Gastrocnemius medialis (tissue), 4 donors: ENCODE data around the gene DTD1.

Experiments
- CTCF ChIP-seq, 5 experiments: fragments of 450-650 bp in 3 of 5; fragments of 200-600 bp in 2 of 5; sonication (generic) in 2 of 5; IDR thresholded peaks in 4 of 5; conservative IDR thresholded peaks in 1 of 5; 1 replicate in 4 of 5; 2 replicates in 1 of 5; pipeline ENCODE4 v1.5.1; 2016 to 2019; ENCODE audit warnings: antibody characterized with exemption in 5 of 5, mild to moderate bottlenecking in 3 of 5, moderate library complexity in 3 of 5
- POLR2A ChIP-seq, 2 donors: fragments of 450-650 bp; IDR thresholded peaks; one replicate each; pipeline ENCODE4 v1.6.1; 2017; ENCODE audit warnings: antibody characterized with exemption in 2 of 2, mild to moderate bottlenecking in 2 of 2, moderate library complexity in 2 of 2

DNA sequence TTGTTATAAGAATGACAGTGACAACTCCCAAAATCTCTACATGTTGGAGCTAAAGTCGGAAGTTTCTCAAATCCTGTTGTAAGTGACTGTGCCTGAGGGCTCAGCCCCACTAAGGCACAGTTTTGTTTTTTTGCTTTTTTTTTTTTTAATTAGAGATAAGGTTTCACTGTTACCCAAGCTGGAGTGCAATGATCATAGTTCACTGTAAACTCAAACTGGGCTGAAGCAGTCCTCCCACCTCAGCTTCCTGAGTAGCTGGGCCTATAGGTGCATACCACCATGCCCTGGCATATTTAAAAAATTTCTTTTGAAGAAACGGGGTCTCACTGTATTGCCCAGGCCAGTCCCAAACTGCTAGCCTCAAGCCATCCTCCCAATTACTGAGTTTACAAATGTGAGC is 96.9 kb downstream of the DTD1 start:
- no peak for TF ChIP-seq POLR2A (IDR thresholded peaks at IDR 0.05)
- no peak for TF ChIP-seq CTCF (IDR thresholded peaks at IDR 0.05 in 4 of 5, conservative IDR thresholded peaks at IDR 0.05 in 1 of 5)
